NCI-H2196 (cell line): Measurements from ENCODE around the gene TMEM217.
"Not testable (repeated sequence)": the region's sequence is repeated elsewhere in the genome, so short reads cannot be mapped to it uniquely, and the experiment has no call there.

Source experiments
- DNase-seq: peaks from one replicate; lab custom pipeline; 2025; ENCODE audit not compliant: unreplicated experiment; lab: John Stamatoyannopoulos, UW

TMEM217 gene

DNA sequence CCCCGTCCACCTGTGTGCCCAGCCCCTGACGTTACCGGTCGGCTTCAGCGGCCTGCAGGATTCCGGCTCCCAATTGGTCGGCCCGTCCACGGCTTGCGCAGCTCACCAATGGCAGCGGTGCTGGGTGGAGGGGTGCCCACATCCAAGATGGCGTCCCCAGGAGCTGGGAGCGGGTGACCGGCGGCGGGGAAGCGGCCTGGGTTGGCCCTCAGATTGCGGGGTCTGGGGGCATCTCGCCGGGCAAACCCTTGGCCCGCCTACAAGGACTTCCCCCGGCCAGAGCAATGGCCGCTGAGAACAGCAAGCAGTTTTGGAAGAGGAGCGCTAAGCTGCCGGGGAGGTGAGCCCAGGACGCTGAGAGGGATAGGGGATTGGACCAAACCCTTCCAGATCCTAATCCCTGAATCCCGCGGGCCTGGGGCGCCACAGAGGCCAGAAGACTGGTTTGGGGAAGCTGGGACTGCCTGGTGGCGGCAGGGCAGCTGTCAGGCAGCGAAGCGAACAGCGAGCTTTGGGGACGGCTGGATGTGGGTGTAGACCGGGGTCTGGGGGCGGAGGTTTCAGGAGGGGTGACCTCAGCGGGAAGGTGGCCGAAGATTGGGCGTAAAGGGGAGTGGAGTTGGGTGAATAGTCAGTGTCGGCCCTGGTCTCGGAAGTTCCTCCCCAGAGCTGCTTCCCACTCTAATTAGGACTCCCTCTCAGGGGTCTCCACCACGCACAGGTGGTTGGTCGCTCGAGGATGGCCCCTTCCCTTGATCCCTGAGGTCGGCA, at the start of gene TMEM217, which contains the start of gene TBC1D22B:
TMEM217 (minus strand) TSS at position 511 of the 771 bp plus-strand sequence. CDS start 39,114 bp downstream, outside the sequence.
TBC1D22B (plus strand) TSS at position 139 of the 771 bp plus-strand sequence; CDS start at position 285, 146 bp downstream.
- peak; percentile 97 for DNase-seq

DNA sequence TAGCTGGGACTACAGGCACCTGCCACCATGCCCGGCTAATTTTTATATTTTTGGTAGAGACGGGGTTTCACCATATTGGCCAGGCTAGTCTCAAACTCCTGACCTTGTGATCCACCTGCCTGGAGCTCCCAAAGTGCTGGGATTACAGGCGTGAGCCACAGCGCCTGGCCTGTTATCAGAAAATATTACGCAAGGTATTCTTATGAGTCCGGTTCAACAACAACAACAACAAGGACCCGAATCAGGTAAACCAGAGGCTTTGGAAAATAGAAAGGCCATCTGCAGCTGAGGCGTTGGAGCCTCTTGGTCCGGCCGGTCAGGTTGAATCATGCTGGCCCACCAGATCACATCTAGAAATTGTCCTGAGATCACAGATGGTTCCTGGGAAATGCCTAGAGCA, 49.5 kb upstream of the TMEM217 start:
- DNase-seq: not testable (repeated sequence)

DNA sequence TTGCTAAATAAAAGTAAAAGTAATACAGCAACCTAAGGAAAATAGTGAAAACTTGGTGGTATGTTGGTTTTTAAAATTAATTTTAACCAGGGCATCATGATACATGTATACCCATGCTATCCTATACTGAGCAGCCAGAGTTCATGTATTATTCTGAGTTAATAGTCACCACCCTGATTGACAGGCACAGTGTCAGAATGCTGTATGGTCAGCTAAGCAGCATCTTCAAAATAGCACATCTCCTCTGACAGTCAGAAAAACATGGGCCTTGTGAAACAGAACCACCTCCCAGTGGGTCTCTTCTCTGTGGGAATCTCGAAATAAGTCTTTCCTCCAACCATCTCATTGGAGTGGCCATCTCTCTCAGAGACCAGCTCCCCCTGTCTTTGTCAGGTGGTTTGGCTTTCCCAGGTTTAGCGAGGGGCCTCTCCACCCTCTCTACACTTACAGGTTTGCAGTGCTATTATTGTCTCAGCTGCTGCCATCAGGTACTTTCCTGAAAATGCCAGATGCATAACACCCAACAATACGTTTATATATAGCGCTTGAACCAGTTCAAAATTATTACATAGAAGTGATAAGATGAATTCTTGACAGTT, 48.8 kb upstream of the TMEM217 start:
- no peak for DNase-seq

DNA sequence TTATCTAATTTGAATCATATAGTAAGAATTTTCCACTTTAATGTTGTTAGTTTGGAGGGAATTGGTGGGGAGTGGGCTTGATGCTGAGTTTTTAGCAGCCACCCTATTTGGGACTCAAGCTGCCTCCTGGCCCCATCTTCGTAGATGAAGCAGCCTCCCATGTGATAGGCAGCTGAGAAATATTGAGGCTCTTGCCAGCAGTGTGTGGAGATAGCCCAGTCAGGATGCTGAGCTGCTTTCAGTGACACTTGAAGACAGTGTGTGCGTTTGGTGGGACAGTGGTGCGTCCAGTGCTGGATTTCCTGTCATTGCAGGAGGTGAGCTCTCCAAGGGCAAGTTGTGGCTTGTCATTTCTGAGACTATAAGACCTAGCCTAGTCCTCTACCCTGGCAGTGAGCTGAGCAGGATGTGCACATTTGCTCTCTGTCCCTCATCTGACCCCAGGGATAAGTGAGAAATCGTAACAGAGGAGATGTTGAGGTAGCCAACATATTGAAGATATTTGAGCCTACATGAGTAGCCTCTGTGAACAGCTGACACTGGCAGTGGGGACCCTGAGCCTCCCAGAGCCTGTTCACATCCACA, 48.0 kb upstream of the TMEM217 start:
- DNase-seq: no peak

DNA sequence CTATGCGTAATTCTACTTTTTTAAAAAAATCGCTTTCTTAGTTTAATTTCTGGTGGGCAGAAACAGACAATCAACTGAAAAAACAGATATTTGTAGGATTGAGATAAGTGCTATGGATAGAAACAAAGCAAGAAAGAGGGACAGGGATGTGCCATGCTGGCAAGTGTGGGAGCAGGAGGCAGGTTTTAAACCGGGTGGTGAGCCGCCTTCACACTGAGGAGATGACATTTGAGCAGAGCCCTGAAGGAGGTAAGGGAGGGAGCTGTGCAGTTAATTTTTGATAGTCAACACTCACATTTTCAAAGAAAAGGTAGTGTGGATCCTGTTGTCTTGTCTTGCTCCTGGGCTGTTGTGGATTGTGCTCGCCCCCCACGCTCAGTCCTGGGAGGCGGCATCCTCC, 46.8 kb upstream of the TMEM217 start:
- DNase-seq: no peak

DNA sequence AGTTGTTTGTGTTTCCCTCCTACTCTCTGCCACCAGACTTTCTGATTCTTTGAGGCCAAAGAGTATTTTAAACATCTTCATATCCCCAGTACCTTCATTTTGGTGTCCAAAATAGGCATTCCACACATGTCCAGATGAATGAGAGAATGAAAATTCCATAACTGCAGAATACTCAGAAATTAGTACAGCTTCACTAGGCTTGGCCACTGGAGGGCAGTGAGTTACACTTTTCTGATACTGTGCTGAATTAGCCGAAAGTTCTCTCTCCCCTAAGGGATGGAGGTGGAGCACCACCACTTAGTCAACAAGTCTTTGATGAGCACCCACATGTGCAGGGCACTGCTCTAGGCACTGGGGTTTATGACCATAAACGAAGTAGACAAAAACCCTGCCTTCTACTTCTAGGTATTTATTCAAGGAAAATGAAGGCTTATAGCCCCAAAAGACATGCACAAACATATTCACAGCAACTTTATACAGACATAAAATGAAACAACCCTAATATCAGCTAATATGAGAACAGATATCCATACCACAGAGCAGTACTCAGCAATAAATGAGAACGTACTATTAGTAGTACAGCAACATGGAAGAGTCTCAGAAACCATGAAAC, 46.1 kb upstream of the TMEM217 start:
- peak; percentile 47 for DNase-seq

DNA sequence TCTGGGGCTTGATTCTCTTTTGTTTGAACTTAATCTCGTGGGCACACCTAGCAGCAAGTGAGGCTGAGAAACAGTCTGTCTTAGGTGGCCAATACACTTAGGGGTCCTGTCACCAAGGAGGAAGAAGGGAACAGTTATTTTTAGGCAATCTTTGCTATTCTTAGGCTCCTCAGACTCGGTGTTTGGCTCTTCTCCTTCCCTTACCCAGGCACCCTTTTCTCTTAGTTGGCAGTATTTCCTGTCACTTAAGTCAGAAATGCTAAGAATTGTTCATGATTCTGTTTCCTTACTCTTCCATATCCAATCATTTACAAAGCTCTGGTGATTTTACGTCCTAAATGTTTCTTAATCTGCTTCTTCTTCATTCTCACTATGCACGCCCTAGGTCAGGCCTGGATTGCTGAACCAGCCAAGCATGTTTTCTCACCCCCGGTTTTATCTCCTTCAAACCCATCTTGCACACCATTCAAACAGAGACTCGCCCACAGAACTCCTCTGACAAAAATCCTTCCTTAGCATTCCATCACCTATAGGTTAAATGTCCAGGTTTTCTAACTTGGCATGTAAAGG, 45.2 kb upstream of the TMEM217 start:
- DNase-seq: no peak

DNA sequence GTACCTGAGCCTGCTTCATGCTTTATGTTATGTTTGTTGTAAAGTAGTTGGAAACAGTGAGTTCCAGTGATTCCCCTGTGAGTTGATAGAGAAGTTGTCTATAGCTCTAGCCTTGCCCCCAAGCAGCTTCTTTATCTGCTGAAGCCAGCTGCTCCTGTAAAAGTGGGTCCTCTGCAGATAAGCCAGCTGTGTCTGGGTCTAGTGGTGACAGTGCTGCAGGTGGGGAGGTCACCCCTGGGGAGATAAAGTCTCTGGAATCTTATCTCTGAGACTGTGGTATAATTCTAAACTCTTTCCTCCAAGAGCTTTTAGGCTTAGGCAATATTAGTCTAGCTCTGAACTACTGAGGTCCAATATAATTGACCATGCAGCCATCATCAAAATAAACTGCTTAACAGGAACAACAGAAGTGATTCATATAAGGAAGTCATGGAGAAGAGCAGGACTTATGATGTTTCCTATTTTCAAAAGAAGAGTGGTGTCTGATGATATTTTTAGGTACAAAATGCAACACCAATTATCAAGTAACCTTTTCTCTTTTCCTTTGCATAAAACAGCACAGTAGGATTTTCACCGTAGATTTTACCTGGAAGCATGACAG, 44.2 kb upstream of the TMEM217 start:
- DNase-seq: no peak

DNA sequence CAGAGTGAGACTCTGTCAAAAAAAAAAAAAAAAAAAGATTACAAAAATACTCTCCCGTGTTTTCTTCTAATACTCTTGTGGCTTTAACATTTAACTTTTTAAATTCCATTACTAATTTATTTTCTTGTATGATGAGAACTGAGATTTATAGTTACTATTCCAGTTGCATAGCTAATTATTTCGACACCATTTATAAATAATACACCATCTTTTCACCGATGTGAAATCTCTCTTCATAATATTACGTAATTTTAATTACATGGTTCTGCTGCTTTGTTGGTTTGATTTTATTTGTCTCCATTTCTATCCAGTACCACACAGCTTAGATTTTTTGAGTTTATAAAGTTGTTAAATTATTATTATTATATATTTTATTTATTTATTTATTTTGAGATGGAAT, 42.0 kb upstream of the TMEM217 start:
- DNase-seq: no peak

DNA sequence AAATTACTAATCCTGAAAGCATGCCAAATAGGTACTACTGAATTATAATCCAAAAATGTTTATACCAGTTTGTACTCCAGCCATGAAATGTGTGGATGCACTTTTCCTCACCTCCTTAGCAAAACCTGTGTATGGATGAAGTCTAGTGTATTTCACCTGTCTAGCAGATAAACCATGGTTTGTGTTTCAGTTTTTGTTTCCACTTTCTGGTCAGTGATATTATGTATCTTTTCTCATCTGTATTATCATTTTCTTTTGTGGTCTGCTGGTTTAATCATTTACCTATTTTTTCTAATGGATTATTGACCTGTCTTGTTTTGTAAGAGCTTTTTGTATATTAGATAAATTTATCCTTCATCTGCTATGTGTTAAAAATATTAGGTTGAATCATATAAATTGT, 41.0 kb upstream of the TMEM217 start:
- no peak for DNase-seq

DNA sequence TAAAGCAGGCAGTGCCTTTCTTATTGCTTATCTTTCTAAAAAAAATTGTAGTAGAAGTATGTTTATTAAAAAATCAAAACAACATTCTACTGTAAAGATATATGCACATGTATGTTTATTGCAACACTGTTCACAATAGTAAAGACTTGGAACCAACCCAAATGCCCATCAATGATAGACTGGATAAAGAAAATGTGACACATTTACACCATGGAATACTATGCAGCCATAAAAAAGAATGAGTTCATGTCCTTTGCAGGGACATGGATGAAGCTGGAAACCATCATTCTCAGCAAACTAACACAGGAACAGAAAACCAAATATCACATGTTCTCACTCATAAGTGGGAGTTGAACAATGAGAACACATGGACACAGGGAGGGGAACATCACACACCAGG, 39.7 kb upstream of the TMEM217 start:
- not testable (repeated sequence) for DNase-seq

DNA sequence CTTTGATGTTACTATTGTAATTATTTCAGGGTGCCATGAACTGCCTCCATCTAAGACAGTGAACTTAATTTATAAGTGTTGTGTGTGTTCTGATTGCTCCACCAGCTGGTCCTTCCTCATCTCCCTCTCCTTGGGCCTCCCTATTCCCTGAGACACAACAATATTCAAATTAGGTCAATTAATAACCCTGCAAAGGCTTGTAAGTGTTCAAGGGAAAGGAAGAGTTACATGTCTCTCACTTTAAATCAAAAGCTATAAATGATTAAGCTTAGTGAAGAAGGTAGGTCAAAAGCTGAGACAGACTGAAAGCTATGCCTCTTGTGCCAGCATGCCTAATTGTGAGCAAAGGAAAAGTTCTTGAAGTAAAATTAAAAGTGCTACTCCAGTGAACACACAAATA, 35.5 kb upstream of the TMEM217 start:
- no peak for DNase-seq

DNA sequence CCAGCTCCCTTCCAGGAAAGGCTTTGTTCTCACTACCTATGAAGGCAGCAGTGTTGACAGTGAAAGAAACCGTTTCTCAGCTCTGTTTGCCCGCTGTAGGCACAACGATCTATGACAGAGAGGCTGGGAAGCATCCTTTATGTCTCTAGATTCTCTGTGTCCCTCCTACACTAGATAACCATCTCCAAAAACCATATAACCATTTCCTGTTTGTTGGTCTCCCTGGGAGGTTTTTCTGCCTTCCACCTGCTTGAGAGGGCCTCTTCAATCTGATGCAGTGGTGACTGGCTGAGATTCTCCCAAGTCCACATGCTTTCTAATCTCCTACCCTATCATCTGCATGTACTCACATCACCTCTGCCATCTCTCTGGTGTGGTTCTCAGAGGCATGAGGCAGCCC, 32.0 kb upstream of the TMEM217 start:
- DNase-seq: peak; percentile 29

DNA sequence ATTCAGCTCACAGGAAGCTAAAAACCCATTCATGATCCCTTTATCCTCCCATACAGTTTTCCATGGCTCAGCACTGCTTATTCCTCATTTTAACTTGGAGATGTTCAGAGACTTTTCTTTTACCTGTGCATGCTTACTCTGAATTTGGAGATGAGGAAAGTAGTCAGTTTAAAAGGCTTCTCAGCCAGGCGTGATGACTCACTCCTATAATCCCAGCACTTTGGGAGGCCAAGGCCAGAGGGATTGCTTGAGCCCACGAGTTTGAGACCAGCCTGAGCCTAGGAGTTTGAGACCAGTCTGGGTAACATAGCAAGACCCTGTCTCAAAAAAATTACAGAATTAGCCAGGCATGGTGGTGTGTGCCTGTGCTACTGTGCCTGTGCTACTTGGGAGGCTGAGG, 30.3 kb upstream of the TMEM217 start:
- no peak for DNase-seq

DNA sequence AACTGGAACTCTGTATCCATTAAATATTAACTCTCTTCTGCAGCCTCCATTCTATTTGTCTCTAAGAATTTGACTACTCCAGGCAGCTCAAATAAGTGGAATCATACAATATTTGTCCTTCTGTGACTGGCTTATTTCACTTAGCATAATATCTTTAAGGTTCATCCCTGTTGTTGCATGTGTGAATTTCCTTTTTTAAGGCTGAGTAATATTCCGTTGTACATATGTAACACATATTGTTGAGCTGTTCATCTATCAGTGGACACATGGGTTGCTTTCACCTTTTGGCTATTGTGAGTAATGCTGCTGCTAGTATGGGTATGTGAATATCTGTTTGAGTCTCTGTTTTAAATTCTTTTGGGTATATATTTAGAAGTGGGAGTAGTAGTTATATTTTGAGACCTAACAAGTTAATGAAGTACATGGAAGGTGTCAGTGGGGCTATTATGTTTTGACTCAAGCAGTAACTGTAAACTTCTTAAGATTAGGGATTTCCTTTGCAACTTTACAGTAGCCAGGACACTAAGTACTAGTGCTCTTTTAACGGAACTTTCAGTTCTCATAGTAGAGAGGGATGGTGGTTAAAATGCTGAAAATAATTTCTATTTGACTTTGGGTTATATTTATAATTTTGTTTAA, 29.7 kb upstream of the TMEM217 start:
- DNase-seq: no peak

DNA sequence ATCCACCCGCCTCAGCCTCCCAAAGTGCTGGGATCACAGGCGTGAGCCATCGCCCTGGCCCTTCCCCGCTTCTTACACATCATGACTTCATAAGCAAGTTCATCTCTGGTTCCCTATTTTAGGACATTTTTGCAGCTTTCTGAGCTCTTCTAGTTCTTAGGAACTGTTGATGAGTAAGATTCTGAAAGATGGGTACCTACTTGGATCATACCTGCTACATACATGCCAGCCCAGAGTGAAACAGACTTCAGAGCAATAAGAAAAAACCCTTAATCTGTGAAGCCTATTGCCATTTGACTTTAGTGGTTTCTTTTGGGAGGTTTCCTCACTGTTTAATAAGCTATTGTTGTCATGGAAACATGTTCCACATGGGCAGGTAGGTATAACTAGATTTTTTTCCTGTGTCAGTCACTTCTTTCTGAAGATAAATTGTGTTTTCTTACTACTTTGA, 27.9 kb upstream of the TMEM217 start:
- no peak for DNase-seq

DNA sequence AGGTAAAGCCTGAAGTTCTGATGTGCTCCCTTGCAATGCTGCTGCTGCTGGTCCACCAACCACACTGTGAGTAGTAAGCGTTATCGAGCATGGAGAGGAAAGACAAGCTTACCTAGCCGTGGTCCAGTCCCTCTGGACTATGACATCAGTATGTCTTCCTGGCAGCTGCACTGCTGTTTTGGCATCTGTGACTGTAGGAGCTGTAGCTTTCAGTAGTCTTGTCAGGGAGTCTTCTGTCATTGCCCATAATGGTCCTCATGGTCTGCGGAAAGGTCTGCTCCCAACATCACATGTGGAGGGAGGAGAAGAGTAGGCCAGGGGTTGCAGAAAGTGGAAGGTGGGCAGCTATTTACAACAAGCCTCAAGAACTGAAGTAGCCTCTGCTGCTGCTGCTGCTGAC, 26.8 kb upstream of the TMEM217 start:
- DNase-seq: no peak

DNA sequence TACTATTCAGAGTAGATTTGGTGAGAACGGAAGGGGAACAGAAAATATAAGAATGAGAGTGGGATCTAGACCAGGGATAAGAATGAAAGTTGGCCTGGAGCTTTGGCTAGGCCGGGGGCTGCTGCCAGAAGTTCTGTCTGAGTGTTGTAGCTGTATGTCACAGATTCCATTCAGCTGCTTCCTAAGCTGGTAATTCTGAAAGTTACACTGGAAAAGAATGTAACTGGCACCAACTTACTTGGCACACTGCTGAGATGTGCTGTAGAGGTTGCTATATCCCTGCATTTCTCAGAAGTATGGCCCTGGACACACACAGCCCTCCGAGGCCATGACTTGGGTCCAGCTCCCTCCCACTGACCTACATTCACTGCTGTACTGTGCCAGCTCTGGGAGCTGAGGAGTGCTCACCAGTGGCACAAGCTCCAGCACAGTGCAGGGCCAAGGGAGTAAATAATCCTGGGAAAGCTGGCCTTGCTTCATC, 25.8 kb upstream of the TMEM217 start:
- DNase-seq: no peak

DNA sequence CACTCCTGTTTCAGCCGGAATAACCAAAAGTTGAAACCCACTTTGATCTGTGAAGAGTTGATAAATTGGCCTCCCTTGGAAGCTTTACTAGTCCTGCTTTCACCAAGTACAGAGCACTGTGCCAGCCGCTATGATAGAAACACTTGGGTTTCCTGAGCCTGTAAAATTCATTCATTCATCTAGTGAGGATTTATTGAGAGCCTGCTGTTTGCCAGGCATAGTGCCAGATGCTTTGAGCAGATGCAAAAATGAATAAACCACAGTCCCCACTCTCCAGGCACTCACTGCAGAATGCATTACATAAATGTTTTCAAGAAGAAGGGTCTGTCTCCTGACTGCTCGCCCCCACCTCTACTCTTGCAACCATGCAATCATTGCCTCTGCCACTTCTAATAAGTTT, 25.3 kb upstream of the TMEM217 start:
- DNase-seq: no peak

DNA sequence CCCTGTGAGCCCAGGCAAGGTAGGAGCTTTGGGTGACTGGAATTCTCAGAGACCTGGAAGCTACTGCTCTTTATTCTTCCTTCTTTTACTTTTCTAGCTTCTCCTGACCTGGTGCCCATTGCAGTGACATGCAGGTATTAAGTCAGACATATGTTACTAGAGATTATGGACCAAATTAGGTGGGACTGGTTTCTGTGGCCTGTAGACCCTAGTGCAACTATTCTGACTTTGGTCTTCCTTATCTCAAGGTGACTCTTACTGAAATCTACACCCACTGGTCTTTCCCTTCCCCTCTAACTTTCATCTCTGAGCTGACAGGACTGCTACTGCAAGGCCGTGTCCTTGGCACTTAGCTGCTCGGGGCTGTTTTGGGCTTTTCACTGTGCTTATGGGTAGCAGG, 24.4 kb upstream of the TMEM217 start:
- no peak for DNase-seq
